Measurements from ENCODE around the gene ANXA7. TPM values are rescaled to one million over a fixed set of nuclear protein-coding genes. Genes with fewer than 3 reads are reported as not detected.

The ANXA7 gene
- total and polyA plus RNA-seq, 2 donors (not counting 3 experiments of a cell fraction or from before 2014, with no cell fraction given), result 56.5 to 81.6 TPM

Small RNA genes lying within 50 kb of the gene (small RNA-seq; reads per million reads assigned to genes)
- gene RF00019 (ENCODE audit: insufficient read depth, insufficient read length, low read depth, low replicate concordance), result not detected

Other genes with a start within 250 kb of the ANXA7 start
- gene ECD, start 246.1 kb downstream of the ANXA7 start, total RNA-seq, result 32.3 and 36.6 TPM in 2 replicates
- gene ECD, start 246.1 kb downstream of the ANXA7 start, polyA plus RNA-seq, result 22.8 and 27.2 TPM in 2 replicates
- 18.9 and 19.5 TPM in 2 replicates for gene FAM149B1, start 245.9 kb downstream of the ANXA7 start, total RNA-seq
- gene FAM149B1, start 245.9 kb downstream of the ANXA7 start, polyA plus RNA-seq, result 23.4 and 26.7 TPM in 2 replicates
- gene DNAJC9, start 166.8 kb downstream of the ANXA7 start, total RNA-seq, result 47.1 and 55.0 TPM in 2 replicates
- gene DNAJC9, start 166.8 kb downstream of the ANXA7 start, polyA plus RNA-seq, result 27.1 and 29.1 TPM in 2 replicates
- 86.0 and 94.5 TPM in 2 replicates for gene MRPS16, start 161.4 kb downstream of the ANXA7 start, total RNA-seq
- 159 and 161 TPM in 2 replicates for gene MRPS16, start 161.4 kb downstream of the ANXA7 start, polyA plus RNA-seq
- gene CFAP70, start 55.2 kb downstream of the ANXA7 start, total RNA-seq, result 0.12 and 0.27 TPM in 2 replicates
- 0.11 and 0.19 TPM in 2 replicates for gene CFAP70, start 55.2 kb downstream of the ANXA7 start, polyA plus RNA-seq
- 3.1 and 3.5 TPM in 2 replicates for gene MSS51, start 19.5 kb upstream of the ANXA7 start, total RNA-seq
- gene MSS51, start 19.5 kb upstream of the ANXA7 start, polyA plus RNA-seq, result 1.8 and 2.3 TPM in 2 replicates
- gene PPP3CB, start 82.0 kb upstream of the ANXA7 start, total RNA-seq, result 29.8 and 30.4 TPM in 2 replicates
- gene PPP3CB, start 82.0 kb upstream of the ANXA7 start, polyA plus RNA-seq, result 7.8 and 13.5 TPM in 2 replicates
- gene USP54, start 177.3 kb upstream of the ANXA7 start, total RNA-seq, result 13.5 and 14.2 TPM in 2 replicates
- 6.5 and 9.3 TPM in 2 replicates for gene USP54, start 177.3 kb upstream of the ANXA7 start, polyA plus RNA-seq
- not detected in 2 replicates for gene MYOZ1, start 227.4 kb upstream of the ANXA7 start, total RNA-seq
- gene MYOZ1, start 227.4 kb upstream of the ANXA7 start, polyA plus RNA-seq, result not detected in 2 replicates
- gene SYNPO2L, start 242.0 kb upstream of the ANXA7 start, total RNA-seq, result not detected in 2 replicates
- gene SYNPO2L, start 242.0 kb upstream of the ANXA7 start, polyA plus RNA-seq, result not detected in 2 replicates

All from endothelial cell of umbilical vein (primary cell).